ENCODE results near the gene CACUL1.

- TF ChIP-seq RAD21 (IDR thresholded peaks at IDR 0.05; ENCODE audit: low read depth), result no peak
- TF ChIP-seq ATF3 (IDR thresholded peaks at IDR 0.05), result no peak
These were observed 65.5 kb downstream of the CACUL1 start for GRCh38 chr10:118689070-118689858.

Measured in HCT116 (cell line).